IMR-90 (cell line): ENCODE results near the gene EBF3. TPM values are rescaled to one million over a fixed set of nuclear protein-coding genes. Genes with fewer than 3 reads are reported as not detected.

Experiments
- ATAC-seq: fragments of 200-7000 bp; cut with Tn5 transposase; 2 replicates; pipeline ENCODE4 v1.9.1; 2020; ENCODE audit warnings: low read depth, mild to moderate bottlenecking, moderate library complexity
- BruUV-seq: library from RNA; stranded (reverse); fragments of 400-500 nt; replicated peaks from 2 replicates; lab custom pipeline; 2021; lab: Mats Ljungman, UMichigan
- CTCF ChIA-PET: fragments of 300-600 bp; formaldehyde crosslinking; extraction: SDS; loops from one replicate; lab custom pipeline; 2021; ENCODE audit warnings: antibody characterized with exemption; lab: Yijun Ruan, JAX
- POLR2A ChIA-PET: fragments of 300-600 bp; sonication (Branson Sonifier 250); formaldehyde crosslinking; loops from one replicate; lab custom pipeline; 2022; ENCODE audit warnings: antibody characterized with exemption; ENCODE audit not compliant: unreplicated experiment; lab: Charles Lee
- DNase-seq: peaks from one replicate; pipeline ENCODE4 v3.0.0; 2013
- H2AFZ ChIP-seq: replicated peaks from 2 replicates; pipeline ENCODE3; 2013; ENCODE audit warnings: low read length, mild to moderate bottlenecking; ENCODE audit not compliant: poor library complexity
- H2AK5ac ChIP-seq: 2 replicates; pipeline ENCODE4 v1.6.1; 2013; ENCODE audit warnings: low read depth, low read length, inconsistent platforms
- H2AK9ac ChIP-seq: replicated peaks from 2 replicates; pipeline ENCODE3; 2013; ENCODE audit warnings: mild to moderate bottlenecking, low read depth, low read length, moderate library complexity; ENCODE audit not compliant: poor library complexity
- H2BK120ac ChIP-seq: 2 replicates; pipeline ENCODE4 v1.6.1; 2013; ENCODE audit warnings: low read depth, low read length, inconsistent platforms
- H2BK15ac ChIP-seq: 3 replicates; pipeline ENCODE4 v1.6.1; 2013; ENCODE audit warnings: low read depth, low read length, inconsistent platforms
- H2BK20ac ChIP-seq: 2 replicates; pipeline ENCODE4 v1.6.1; 2013; ENCODE audit warnings: low read depth, mild to moderate bottlenecking, inconsistent platforms, low read length, moderate library complexity
- H2BK5ac ChIP-seq: 2 replicates; pipeline ENCODE4 v1.6.1; 2013; ENCODE audit warnings: mild to moderate bottlenecking, low read depth, low read length, inconsistent platforms; ENCODE audit not compliant: poor library complexity, severe bottlenecking
- H3K14ac ChIP-seq: replicated peaks from 2 replicates; pipeline ENCODE4 v1.6.1; 2013; ENCODE audit warnings: low read depth, low read length, inconsistent platforms
- H3K18ac ChIP-seq: 2 replicates; pipeline ENCODE4 v1.6.1; 2013; ENCODE audit warnings: low read depth, low read length, control low read depth
- H3K23ac ChIP-seq: 2 replicates; pipeline ENCODE4 v1.6.1; 2013; ENCODE audit warnings: low read depth, low read length, inconsistent platforms
- H3K27ac ChIP-seq: 2 replicates; pipeline ENCODE4 v1.5.1; 2013; ENCODE audit warnings: mild to moderate bottlenecking, control low read depth, low read length; ENCODE audit not compliant: insufficient read depth
- H3K27me3 ChIP-seq: 2 replicates; pipeline ENCODE4 v1.6.1; 2013; ENCODE audit warnings: low read length; ENCODE audit not compliant: control insufficient read depth, insufficient read depth
- H3K36me3 ChIP-seq: 2 replicates; pipeline ENCODE4 v1.6.1; 2013; ENCODE audit warnings: low read length, mixed read lengths; ENCODE audit not compliant: control insufficient read depth, insufficient read depth
- H3K4ac ChIP-seq: 2 replicates; pipeline ENCODE4 v1.6.1; 2013; ENCODE audit warnings: low read depth, low read length, inconsistent platforms
- H3K4me1 ChIP-seq: 2 replicates; pipeline ENCODE4 v1.6.1; 2013; ENCODE audit warnings: low read length, mixed read lengths; ENCODE audit not compliant: control insufficient read depth, insufficient read depth
- H3K4me2 ChIP-seq: 2 replicates; pipeline ENCODE4 v1.6.1; 2013; ENCODE audit warnings: low read depth, mild to moderate bottlenecking, control low read depth, low read length, moderate library complexity
- H3K4me3 ChIP-seq: 2 replicates; pipeline ENCODE4 v1.5.1; 2013; ENCODE audit warnings: low read depth, mild to moderate bottlenecking, control low read depth, low read length, moderate library complexity; ENCODE audit not compliant: insufficient read depth
- H3K56ac ChIP-seq: 2 replicates; pipeline ENCODE4 v1.6.1; 2013; ENCODE audit warnings: low read length, inconsistent platforms; ENCODE audit not compliant: insufficient read depth; ENCODE audit errors: extremely low read depth
- H3K79me1 ChIP-seq, 2 experiments: 2 replicates each; pipeline ENCODE4 v1.6.1; 2013; ENCODE audit warnings: low read length in 2 of 2, inconsistent platforms in 1 of 2, low read depth in 1 of 2
- H3K9ac ChIP-seq: 2 replicates; pipeline ENCODE4 v1.6.1; 2013; ENCODE audit warnings: low read depth, low read length, control low read depth
- H3K9me1 ChIP-seq: 2 replicates; pipeline ENCODE4 v1.6.1; 2013; ENCODE audit warnings: low read length, inconsistent platforms; ENCODE audit not compliant: insufficient read depth
- H3K9me3 ChIP-seq: 2 replicates; pipeline ENCODE4 v1.6.1; 2013; ENCODE audit warnings: low read length; ENCODE audit not compliant: control insufficient read depth, insufficient read depth
- H4K20me1 ChIP-seq: 2 replicates; pipeline ENCODE4 v1.6.1; 2013; ENCODE audit warnings: low read length, inconsistent platforms; ENCODE audit not compliant: insufficient read depth
- H4K5ac ChIP-seq: 2 replicates; pipeline ENCODE4 v1.6.1; 2013; ENCODE audit warnings: mild to moderate bottlenecking, low read depth, low read length, control low read depth
- H4K8ac ChIP-seq, 2 experiments: 2 replicates each; pipeline ENCODE4 v1.6.1; 2013; ENCODE audit warnings: low read depth in 2 of 2, low read length in 2 of 2, control low read depth in 1 of 2, inconsistent platforms in 1 of 2
- H4K91ac ChIP-seq: 2 replicates; pipeline ENCODE4 v1.6.1; 2013; ENCODE audit warnings: low read depth, low read length, inconsistent platforms; ENCODE audit not compliant: insufficient read depth
- FOS ChIP-seq: fragments of 150-350 bp; IDR thresholded peaks from 2 replicates; pipeline ENCODE4 v1.6.1; 2016; ENCODE audit warnings: low read depth, low read length
- MAFK ChIP-seq: IDR thresholded peaks from 2 replicates; pipeline ENCODE4 v1.6.1; 2012; ENCODE audit warnings: low read depth, low read length, improper control_type of control experiment
- MAZ ChIP-seq: IDR thresholded peaks from 2 replicates; pipeline ENCODE4 v1.6.1; 2012; ENCODE audit warnings: low read depth, mild to moderate bottlenecking, low read length, improper control_type of control experiment, moderate library complexity, borderline replicate concordance
- NFE2L2 ChIP-seq: fragments of 150-350 bp; IDR thresholded peaks from 2 replicates; pipeline ENCODE4 v1.6.1; 2016; ENCODE audit warnings: low read depth, mild to moderate bottlenecking, low read length
- RAD21 ChIP-seq: IDR thresholded peaks from 2 replicates; pipeline ENCODE4 v1.6.1; 2012; ENCODE audit warnings: low read length, improper control_type of control experiment
- RFX5 ChIP-seq: IDR thresholded peaks from 2 replicates; pipeline ENCODE4 v1.8.0; 2012; ENCODE audit warnings: low read depth, mild to moderate bottlenecking, low read length, moderate library complexity
- WGBS, 2 experiments: methylation state at CpG; one replicate each; pipeline versions ENCODE4 v1.1.5 to v1.1.7; 2013; ENCODE audit warnings: missing lambda C conversion rate in 2 of 2; ENCODE audit not compliant: insufficient read length in 1 of 2; ENCODE audit errors: extremely low coverage in 2 of 2; 5-methylcytosine and 5-hydroxymethylcytosine counted together
- dilution Hi-C: fragments of 300-500 bp; cut with HindIII; formaldehyde crosslinking; loops from one replicate; pipeline ENCODE4 v1.14.3; 2018; ENCODE audit warnings: low sequenced_read_pairs; ENCODE audit not compliant: unreplicated experiment
- in situ Hi-C: fragments of 300-500 bp; cut with MboI; formaldehyde crosslinking; loops from 3 replicates; pipeline ENCODE4 v1.14.3; 2019; ENCODE audit warnings: low sequenced_read_pairs, inconsistent platforms, mixed read lengths
- intact Hi-C: fragments of 100-400 bp; cut with micrococcal nuclease; formaldehyde crosslinking; loops from 2 replicates; pipeline ENCODE4 v1.10.0; 2022
- polyA plus RNA-seq, 3 experiments: library from polyadenylated mRNA; depleted of rRNA; stranded (reverse); fragments of >200 nt; gene quantifications; 2 replicates each; pipeline ENCODE4 v1.2.3, GENCODE V29; 2012; ENCODE audit warnings: low replicate concordance in 1 of 3
- total RNA-seq: library from RNA; depleted of rRNA; stranded (reverse); fragments of >200 nt; gene quantifications from 2 replicates; pipeline ENCODE4 v1.2.3, GENCODE V29; 2012
- TF ChIP-seq, protein P1 (sequence below): fragments of 150-350 bp; IDR thresholded peaks from 2 replicates; pipeline ENCODE4 v1.6.1; 2017; ENCODE audit warnings: mild to moderate bottlenecking, antibody characterized with exemption, low read length, low read depth
- TF ChIP-seq, protein P2 (sequence below): conservative IDR thresholded peaks from 2 replicates; pipeline ENCODE4 v1.5.1; 2012; ENCODE audit warnings: mild to moderate bottlenecking, low read depth, low read length, improper control_type of control experiment

EBF3 gene
- total and polyA plus RNA-seq, 2 of the 4 experiments (the other 2 are of a cell fraction): 0.36 to 0.70 TPM

DNA sequence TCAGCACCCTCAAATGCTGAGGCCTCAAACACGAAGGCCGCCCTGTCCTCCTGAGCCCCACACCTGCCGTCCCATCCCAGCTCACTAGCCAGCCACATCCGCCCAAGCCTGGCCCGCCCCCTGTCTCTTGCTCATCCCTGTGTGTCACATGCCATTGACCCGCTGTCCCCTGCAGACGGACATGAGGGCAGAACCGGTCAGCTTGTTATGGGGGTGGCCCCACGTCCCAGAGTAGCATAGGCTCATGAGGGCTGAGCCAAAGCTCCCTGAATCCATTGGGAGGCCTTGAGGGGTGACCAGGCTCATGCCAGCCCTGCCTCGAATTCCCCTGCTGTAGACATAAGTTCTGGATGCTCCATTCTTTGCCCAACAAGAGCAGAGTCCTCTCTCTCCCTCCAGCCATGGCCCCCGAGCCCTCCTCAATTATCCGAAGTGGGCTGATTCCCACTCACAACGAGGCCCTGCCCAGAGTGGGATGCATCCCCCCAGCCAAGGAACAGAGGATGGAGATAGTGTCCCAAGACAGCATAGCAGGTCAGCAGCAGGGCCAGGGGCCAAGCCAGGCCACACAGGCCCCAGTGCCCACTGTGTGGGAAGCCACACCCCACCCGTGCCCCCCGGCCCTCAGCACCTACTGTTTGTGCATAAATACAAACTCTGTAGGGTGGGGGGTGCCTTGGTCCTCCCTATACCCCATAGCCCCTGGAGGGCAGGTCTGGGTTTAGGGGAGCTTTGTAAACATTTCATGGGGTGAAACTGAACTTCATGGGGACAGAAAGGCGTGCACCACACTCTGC lies 42.1 kb downstream of the EBF3 start:
- H4K20me1 ChIP-seq: no peaks in the 10 kb centered on the region; the same call in 1 of the 2 replicates
- in situ Hi-C loops (no loop called here), dilution Hi-C loops (no loop called here), intact Hi-C loops (no loop called here)
- H3K27ac ChIP-seq: no peak overlapping the region
- no peak overlapping the region for H4K5ac ChIP-seq
- no peaks in the 10 kb centered on the region for H3K79me1 ChIP-seq
- H2AFZ ChIP-seq: no peak overlapping the region
- no peak overlapping the region for H2BK15ac ChIP-seq
- no peak overlapping the region for H2AK5ac ChIP-seq
- no peaks in the 10 kb centered on the region for H3K27me3 ChIP-seq
- H3K9me1 ChIP-seq: no peaks in the 10 kb centered on the region
- CTCF ChIA-PET: no interaction called here
- BruUV-seq: no TSS peak
- H2BK5ac ChIP-seq: no peak overlapping the region
- no peak overlapping the region for H3K23ac ChIP-seq
- H3K14ac ChIP-seq: no peak overlapping the region
- H3K4me1 ChIP-seq: no peaks in the 10 kb centered on the region
- H3K36me3 ChIP-seq: no peaks in the 10 kb centered on the region
- no peak overlapping the region for H3K18ac ChIP-seq
- H2AK9ac ChIP-seq: no peak overlapping the region
- peaks cover 13% of the 10 kb centered on the region; the same call in 1 of the 2 replicates for H3K9me3 ChIP-seq
- TF ChIP-seq FOS (no peak), NFE2L2 (no peak), MAZ (no peak), MAFK (no peak), RAD21 (no peak), RFX5 (no peak)
- TF ChIP-seq, protein P1, sequence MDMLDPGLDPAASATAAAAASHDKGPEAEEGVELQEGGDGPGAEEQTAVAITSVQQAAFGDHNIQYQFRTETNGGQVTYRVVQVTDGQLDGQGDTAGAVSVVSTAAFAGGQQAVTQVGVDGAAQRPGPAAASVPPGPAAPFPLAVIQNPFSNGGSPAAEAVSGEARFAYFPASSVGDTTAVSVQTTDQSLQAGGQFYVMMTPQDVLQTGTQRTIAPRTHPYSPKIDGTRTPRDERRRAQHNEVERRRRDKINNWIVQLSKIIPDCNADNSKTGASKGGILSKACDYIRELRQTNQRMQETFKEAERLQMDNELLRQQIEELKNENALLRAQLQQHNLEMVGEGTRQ: no peak
- TF ChIP-seq, protein P2, sequence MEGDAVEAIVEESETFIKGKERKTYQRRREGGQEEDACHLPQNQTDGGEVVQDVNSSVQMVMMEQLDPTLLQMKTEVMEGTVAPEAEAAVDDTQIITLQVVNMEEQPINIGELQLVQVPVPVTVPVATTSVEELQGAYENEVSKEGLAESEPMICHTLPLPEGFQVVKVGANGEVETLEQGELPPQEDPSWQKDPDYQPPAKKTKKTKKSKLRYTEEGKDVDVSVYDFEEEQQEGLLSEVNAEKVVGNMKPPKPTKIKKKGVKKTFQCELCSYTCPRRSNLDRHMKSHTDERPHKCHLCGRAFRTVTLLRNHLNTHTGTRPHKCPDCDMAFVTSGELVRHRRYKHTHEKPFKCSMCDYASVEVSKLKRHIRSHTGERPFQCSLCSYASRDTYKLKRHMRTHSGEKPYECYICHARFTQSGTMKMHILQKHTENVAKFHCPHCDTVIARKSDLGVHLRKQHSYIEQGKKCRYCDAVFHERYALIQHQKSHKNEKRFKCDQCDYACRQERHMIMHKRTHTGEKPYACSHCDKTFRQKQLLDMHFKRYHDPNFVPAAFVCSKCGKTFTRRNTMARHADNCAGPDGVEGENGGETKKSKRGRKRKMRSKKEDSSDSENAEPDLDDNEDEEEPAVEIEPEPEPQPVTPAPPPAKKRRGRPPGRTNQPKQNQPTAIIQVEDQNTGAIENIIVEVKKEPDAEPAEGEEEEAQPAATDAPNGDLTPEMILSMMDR: no peak
- POLR2A ChIA-PET: no interaction called here
- no peak overlapping the region for H2BK120ac ChIP-seq
- H3K4me3 ChIP-seq: no peak overlapping the region
- H3K4ac ChIP-seq: no peak overlapping the region
- H3K56ac ChIP-seq: no peak overlapping the region
- 84% methylated on average over 6 of the region's 16 CpGs; no CpG with 5 or more reads in 1 of the 2 experiments for WGBS, 2 experiments
- no peak overlapping the region for H3K9ac ChIP-seq
- no peak overlapping the region for H3K4me2 ChIP-seq
- no peak for ATAC-seq
- no peak for DNase-seq
- H4K8ac ChIP-seq: no peak overlapping the region
- no peak overlapping the region for H2BK20ac ChIP-seq
- no peak overlapping the region for H4K91ac ChIP-seq
